ENCODE results near the gene APBB2. TPM values are rescaled to one million over a fixed set of nuclear protein-coding genes. Genes with fewer than 3 reads are reported as not detected.

Gene APBB2
- total RNA-seq, 4 donors from 2014 or later, result 42.4 to 95.8 (median 51.3) TPM

DNA sequence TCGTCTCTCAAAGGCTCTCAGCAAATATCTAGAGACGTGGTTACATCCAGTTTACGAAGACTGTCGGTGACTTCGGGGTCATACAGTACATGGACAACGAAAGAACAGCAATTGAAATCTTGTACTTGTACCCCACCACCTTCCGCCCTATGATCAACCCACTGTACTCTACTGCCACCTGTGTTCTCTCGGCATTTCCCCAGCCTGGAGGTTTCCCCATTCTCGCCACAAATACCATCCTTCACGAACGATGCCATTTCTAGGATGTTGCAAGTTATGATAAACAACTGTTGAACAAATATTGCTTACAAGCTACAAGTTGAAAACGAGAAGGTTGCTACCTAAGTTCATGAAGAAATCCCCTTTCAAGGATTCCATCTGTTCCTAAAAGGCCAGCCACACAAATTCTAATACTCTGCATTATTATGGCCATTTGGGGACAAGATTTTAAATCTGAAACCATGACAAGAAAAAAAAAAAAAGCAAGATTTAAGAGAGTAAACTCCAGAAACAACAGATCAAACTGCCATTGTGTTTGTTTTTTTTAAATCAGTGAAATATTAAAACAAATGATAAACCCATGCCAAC lies 1.6 kb downstream of the APBB2 start:
- no peak for DNase-seq (ENCODE audit: low spot score in 2 of 2)
- TF ChIP-seq POLR2AphosphoS5 (IDR thresholded peaks at IDR 0.05) (no peak), POLR2A (IDR thresholded peaks at IDR 0.05) (no peak), EP300 (IDR thresholded peaks at IDR 0.05) (no peak)
- TF ChIP-seq, protein P1, sequence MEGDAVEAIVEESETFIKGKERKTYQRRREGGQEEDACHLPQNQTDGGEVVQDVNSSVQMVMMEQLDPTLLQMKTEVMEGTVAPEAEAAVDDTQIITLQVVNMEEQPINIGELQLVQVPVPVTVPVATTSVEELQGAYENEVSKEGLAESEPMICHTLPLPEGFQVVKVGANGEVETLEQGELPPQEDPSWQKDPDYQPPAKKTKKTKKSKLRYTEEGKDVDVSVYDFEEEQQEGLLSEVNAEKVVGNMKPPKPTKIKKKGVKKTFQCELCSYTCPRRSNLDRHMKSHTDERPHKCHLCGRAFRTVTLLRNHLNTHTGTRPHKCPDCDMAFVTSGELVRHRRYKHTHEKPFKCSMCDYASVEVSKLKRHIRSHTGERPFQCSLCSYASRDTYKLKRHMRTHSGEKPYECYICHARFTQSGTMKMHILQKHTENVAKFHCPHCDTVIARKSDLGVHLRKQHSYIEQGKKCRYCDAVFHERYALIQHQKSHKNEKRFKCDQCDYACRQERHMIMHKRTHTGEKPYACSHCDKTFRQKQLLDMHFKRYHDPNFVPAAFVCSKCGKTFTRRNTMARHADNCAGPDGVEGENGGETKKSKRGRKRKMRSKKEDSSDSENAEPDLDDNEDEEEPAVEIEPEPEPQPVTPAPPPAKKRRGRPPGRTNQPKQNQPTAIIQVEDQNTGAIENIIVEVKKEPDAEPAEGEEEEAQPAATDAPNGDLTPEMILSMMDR (IDR thresholded peaks at IDR 0.05), result peak in 1 of 2 donors; percentile 43
- Histone ChIP-seq H3K36me3 (no peaks in the 10 kb centered on the region), H3K4me3 (peak overlapping the region; percentile 97), H3K27me3 (no peaks in the 10 kb centered on the region), H3K9me3 (no peaks in the 10 kb centered on the region), H3K27ac (no peak overlapping the region), H3K4me1 (peaks cover 44% of the 10 kb centered on the region)
- 9% methylated on average over 12 of the region's 12 CpGs for WGBS

DNA sequence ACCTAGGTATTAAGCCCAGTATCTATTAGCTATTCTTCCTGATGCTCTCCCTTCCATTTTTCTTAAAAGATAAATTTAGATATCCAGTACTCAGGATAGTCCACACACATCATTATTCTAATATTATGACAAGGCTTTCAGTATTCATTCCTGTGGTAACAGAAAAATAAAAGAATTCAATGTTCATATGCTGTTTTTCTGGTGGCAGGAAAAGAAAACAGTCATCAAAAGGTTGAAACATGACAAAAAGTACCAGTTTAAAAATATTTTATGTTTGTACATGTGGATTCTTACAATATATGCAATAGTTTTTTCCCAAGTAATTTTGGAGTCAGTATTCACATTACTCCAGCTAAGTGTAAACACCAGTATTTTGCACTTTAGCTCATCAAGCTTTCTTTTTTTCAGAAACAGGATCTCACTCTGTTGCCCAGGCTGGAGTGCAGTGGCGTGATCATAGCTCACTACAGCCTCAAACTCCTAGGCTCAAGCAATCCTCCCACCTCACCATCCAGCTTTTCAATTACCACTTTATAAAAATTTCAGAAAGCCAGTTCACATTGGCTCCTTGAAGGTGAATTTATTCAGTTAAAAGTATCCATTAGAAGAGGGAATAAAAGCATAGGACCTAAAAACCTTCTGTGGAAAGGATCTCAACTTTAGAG lies 2.3 kb downstream of the APBB2 start:
- no peak for DNase-seq (ENCODE audit: low spot score in 2 of 2)
- no peaks in the 10 kb centered on the region for H3K36me3 ChIP-seq
- peak overlapping the region; percentile 97 for H3K4me3 ChIP-seq
- 78% methylated on average over 1 of the region's 1 CpG for WGBS
- no peak for TF ChIP-seq EP300 (IDR thresholded peaks at IDR 0.05)
- TF ChIP-seq POLR2AphosphoS5 (IDR thresholded peaks at IDR 0.05), result no peak
- TF ChIP-seq, protein P1 (IDR thresholded peaks at IDR 0.05), result no peak
- TF ChIP-seq POLR2A (IDR thresholded peaks at IDR 0.05), result no peak
- no peaks in the 10 kb centered on the region for H3K27me3 ChIP-seq
- no peaks in the 10 kb centered on the region for H3K9me3 ChIP-seq
- no peak overlapping the region for H3K27ac ChIP-seq
- H3K4me1 ChIP-seq, result peaks cover 47% of the 10 kb centered on the region

DNA sequence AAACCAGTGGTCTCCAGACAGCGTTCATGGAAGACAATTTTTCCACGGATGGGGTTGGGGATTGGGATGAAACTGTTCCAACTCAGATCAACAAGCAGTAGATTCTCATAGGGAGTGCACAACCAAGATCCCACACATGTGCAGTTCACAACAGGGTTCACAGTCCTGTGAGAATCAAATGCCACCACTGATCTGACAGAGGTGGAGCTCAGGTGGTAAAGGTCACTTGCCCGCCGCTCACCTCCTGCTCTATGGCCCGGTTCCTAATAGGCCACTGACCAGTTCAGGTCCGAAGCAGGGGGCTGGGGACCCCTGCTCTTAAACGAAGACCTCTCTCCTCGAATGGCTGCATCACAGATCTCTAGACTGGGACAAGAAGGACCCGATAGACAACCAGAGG lies 4.4 kb downstream of the APBB2 start:
- 69% methylated on average over 2 of the region's 9 CpGs for WGBS
- Histone ChIP-seq H3K27ac (no peak overlapping the region), H3K9me3 (no peaks in the 10 kb centered on the region), H3K4me1 (peaks cover 43% of the 10 kb centered on the region), H3K27me3 (no peaks in the 10 kb centered on the region), H3K4me3 (no peak overlapping the region), H3K36me3 (no peaks in the 10 kb centered on the region)
- no peak for DNase-seq (ENCODE audit: low spot score in 2 of 2)
- TF ChIP-seq, protein P1 (IDR thresholded peaks at IDR 0.05), result no peak
- TF ChIP-seq EP300 (IDR thresholded peaks at IDR 0.05), result no peak
- no peak for TF ChIP-seq POLR2AphosphoS5 (IDR thresholded peaks at IDR 0.05)
- no peak for TF ChIP-seq POLR2A (IDR thresholded peaks at IDR 0.05)

DNA sequence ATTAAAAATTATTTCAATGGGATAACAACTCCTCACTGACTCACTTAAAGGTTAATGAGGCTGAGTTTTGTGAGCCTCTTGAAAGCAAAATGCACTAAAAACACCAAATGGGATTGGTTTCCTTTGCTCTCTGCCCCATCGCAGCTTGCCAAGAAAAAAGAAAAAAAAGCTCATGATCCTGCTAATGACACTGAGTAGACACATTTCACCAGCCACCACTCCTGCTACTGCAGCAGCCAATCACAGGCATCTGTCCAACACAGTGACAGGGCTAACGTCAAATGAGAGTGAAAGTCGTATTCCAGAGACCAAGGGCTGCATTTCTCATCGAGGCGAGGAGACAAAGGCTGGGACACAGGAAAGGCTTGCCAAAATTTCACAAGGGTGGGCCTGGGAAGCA lies 5.2 kb downstream of the APBB2 start:
- Histone ChIP-seq H3K36me3 (no peaks in the 10 kb centered on the region), H3K27ac (no peak overlapping the region), H3K4me1 (peaks cover 46% of the 10 kb centered on the region), H3K27me3 (no peaks in the 10 kb centered on the region), H3K4me3 (no peak overlapping the region), H3K9me3 (no peaks in the 10 kb centered on the region)
- no peak for TF ChIP-seq EP300 (IDR thresholded peaks at IDR 0.05)
- no peak for TF ChIP-seq POLR2A (IDR thresholded peaks at IDR 0.05)
- TF ChIP-seq POLR2AphosphoS5 (IDR thresholded peaks at IDR 0.05), result no peak
- TF ChIP-seq, protein P1 (IDR thresholded peaks at IDR 0.05), result no peak
- 75% methylated on average over 5 of the region's 5 CpGs for WGBS
- DNase-seq (ENCODE audit: low spot score in 2 of 2), result no peak

DNA sequence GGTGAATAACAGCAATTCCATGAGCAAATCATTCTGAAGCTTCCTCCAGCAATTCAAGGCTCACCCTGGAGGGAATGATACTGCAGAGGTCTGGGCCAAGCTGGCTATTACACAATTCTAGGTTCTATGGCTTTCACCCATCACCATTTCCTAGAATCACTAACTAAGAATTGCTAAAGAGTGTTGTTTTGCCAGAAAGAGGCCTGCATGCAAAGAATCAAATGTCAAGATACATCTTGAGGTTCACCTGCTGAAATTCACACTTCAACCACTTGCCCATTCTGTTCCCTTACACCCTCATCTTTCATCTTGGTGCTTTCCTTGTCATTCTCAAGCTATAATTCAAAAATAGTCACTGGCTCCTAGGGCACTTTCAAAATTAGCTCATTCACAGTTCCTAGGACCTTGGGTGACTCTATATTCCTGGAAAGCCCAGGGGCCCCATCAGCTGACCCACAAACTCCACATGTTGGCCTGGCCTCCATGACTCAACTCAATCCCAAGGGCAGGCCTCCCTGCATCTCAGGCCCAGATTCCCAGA lies 7.0 kb downstream of the APBB2 start:
- H3K27me3 ChIP-seq, result no peaks in the 10 kb centered on the region
- no peaks in the 10 kb centered on the region for H3K36me3 ChIP-seq
- DNase-seq (ENCODE audit: low spot score in 2 of 2), result no peak
- no peaks in the 10 kb centered on the region for H3K9me3 ChIP-seq
- no peak overlapping the region for H3K4me3 ChIP-seq
- H3K4me1 ChIP-seq, result peaks cover 39% of the 10 kb centered on the region
- TF ChIP-seq POLR2A (IDR thresholded peaks at IDR 0.05) (no peak), POLR2AphosphoS5 (IDR thresholded peaks at IDR 0.05) (no peak), EP300 (IDR thresholded peaks at IDR 0.05) (no peak)
- TF ChIP-seq, protein P1 (IDR thresholded peaks at IDR 0.05), result no peak
- no peak overlapping the region for H3K27ac ChIP-seq
